HG03280 (cell line): ENCODE results near the gene HDAC4.

Source experiments
- ATAC-seq: cut with Tn5 transposase; IDR thresholded peaks from one replicate; pipeline ENCODE4 v1.9.1; 2021; ENCODE audit warnings: mild to moderate bottlenecking, moderate library complexity; ENCODE audit not compliant: unreplicated experiment

HDAC4 gene

DNA sequence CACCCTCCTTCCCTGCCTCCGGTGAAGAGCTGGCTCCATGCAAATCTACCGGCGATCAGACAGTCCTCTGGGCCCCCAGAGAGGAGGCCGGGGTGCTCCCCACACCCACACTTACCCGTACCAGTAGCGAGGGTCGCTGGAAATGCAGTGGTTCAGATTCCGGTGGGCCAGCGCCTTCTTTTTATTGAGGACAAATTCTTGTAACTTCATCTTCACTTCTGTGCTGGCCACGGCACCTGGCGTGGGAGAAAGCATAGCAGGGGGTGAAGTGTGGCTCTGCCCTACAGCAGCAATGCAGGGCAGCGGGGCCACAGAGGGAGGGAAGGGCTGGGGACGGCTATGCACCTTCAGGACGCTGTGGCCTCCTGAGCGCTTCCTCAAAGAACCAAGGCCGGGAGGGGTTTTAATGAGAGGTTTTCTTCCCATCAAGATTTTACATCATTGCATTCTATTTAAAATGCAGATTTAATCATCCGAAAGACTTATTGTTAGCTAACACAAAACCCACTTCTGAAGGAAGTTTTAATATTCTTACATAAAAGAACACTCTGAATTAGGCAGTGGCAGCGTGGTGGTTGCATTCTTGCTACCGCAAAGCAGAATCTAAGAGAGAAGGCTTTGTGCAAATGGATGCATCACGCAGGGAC is 237.0 kb downstream of the HDAC4 start:
- no peak for ATAC-seq

- ATAC-seq = no peak
Measured at GRCh38 chr2:239162976-239163687, 237.7 kb downstream of the HDAC4 start.

- ATAC-seq = no peak
Measured at GRCh38 chr2:239162141-239162821, 238.5 kb downstream of the HDAC4 start.

GRCh38 chr2:239161711-239162140 is 239.1 kb downstream of the HDAC4 start:
- ATAC-seq = no peak

GRCh38 chr2:239160226-239161143 is 240.3 kb downstream of the HDAC4 start:
- ATAC-seq = no peak

- ATAC-seq = no peak
Measured at GRCh38 chr2:239159476-239159911, 241.3 kb downstream of the HDAC4 start.

GRCh38 chr2:239158641-239159475 is 242.0 kb downstream of the HDAC4 start:
- ATAC-seq = no peak

DNA sequence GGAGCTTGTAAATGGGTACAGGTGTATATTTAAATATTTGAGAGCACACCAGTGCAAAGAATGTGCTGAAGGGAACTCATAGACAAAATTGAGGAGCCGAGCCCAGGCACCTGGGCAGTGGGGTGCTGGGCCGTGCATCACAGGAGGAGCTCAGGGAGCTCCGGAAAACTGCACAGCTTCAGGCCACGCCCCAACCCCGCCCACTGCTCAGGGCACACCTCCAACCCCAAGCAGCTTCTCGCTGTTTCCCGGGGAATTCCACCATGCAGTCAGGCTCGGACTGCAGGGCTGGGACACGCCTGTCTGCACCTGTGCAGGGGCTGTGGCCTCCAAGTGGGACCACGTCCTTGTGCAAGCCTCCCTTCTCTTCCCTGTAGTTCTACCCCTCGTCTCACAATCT is 243.0 kb downstream of the HDAC4 start:
- no peak for ATAC-seq

- no peak for ATAC-seq
Measured at GRCh38 chr2:239157269-239157668, 243.6 kb downstream of the HDAC4 start.

GRCh38 chr2:239156516-239157265 is 244.1 kb downstream of the HDAC4 start:
- no peak for ATAC-seq

DNA sequence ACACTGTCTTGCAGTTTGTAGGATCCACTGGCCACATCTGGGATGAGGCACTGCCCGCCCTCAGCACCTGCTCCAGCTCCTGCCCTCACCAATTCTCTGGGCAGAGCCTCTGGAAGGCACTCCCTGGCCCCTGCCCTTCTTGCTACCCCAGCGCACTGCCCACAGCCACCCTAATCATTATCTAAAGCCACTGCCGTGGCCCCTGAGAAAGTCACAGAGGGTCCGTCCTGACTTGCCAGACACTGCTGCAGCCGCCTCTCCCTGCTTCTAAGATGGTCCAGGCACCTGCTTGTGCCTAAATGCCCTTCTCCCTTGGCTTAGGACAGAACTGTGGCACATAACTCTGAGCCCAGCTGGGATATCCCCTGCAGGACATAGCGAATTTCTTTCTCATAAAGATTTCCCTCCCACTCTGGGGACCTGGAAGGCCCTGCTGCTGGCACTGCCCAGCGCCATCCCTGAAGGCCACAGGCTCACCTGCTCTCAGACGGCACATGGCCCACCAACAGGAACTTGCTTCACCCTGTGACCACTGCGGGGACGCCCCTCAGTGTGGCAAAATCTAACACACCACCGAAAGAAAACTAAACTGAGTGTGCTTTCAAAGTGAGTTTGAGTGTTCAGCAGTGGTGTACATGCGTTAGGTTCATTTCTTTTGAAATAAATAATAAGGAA is 244.9 kb downstream of the HDAC4 start:
- ATAC-seq = no peak

DNA sequence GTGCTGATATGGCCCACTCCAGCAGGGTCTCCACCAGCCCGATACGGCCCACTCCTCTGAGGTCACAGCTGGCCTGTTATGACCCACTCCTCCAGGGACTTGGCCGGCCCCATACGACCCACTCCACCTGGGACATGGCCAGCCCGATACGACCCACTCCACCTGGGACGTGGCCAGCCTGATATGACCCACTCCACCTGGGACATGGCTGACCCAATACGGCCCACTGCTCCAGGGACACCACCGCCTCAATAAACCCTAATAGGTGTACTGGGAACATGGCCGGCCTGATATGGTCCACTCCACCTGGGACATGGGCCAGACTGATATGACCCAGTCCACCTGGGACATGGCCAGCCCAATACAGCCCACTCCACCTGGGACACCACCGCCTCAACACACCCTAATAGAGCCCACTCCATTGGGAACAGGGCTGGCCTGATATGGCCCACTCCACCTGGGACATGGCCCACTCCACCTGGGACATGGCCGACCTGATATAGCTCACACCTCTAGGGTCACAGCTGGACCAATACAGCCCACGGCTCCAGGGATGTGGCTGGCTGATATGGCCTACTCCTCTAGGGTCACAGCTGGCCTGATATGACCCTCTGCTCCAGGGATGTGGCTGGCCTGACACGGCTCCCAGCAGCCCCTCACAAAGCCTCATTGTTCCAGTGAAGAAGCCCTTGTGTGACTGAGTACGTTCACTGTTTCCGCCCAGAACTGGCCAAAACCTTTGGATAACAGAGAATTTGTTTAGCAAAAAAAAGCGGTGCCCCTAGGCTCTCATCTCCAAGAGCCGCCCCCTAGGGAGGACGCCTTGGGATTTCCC is 245.6 kb downstream of the HDAC4 start:
- no peak for ATAC-seq

DNA sequence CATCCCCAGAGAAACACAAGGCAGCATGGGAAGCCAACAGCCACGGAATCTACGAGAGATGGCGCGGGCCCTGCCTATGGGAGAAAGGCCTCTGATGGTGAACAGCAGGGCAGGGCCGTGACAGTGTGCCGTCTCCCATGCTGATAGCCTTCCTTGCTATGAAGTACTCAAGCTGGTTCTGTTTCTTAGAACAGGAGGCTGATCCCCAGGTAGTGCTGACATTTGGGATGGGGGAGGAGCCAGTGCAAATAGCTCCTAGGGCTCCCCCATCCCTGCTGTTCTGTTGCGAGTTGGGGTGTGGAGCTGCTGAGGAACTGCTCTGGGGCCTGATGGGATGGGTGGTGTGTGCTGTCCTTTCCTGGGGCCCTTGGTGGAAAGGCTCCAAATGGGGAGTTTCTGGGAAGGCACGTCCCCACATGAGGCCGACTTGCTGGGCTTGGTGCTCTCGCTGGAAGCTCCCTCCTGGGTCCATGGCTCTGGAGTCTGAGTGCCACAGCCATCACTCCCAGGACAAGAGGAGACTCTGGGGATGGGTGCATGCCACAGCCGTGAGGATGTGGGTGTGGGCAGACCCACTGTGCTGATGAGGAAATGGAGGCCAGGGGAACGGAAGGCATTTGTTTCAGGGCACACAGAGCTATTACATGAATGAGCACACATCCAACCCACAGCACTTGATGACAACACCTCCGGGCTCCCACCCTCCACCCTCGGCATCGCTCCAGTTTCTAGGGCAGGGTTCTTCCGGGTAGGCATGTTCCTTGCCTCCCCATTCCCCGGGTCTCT is 246.8 kb downstream of the HDAC4 start:
- no peak for ATAC-seq

GRCh38 chr2:239152916-239153305 is 247.9 kb downstream of the HDAC4 start:
- no peak for ATAC-seq

DNA sequence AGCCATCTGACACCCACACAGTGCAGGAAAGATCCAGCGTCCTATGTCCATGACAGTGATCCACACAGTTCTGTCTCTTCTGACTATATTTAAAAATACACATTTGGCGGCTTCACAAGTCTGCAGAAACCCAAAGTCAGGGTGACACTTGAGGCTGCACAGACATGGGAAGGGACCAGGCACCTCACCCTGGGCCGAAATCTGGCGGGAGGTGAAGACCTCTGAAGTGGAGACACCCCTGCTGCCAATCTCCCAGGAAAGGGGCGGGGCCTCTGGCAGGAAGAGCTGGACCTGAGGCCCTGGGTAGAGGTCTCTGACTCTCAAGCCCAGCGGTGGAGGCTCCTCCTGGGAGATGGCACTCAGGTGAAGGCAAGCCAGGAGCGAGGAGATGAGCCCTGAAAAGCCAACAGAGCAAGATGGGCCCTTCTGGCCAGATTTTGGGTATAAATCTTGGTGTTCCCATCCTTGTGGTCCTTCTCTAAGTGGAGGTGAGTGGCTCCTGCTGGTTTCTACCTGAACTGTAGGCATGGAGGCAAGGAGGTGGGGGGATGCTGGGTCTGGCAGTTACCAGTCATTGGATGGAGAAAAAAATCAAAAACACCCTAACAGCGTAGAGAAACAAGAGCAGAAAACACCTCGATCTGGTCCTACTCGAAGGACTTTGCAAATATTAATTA is 248.4 kb downstream of the HDAC4 start:
- no peak for ATAC-seq
